ENCODE data around the gene NUAK1.

The NUAK1 gene

DNA sequence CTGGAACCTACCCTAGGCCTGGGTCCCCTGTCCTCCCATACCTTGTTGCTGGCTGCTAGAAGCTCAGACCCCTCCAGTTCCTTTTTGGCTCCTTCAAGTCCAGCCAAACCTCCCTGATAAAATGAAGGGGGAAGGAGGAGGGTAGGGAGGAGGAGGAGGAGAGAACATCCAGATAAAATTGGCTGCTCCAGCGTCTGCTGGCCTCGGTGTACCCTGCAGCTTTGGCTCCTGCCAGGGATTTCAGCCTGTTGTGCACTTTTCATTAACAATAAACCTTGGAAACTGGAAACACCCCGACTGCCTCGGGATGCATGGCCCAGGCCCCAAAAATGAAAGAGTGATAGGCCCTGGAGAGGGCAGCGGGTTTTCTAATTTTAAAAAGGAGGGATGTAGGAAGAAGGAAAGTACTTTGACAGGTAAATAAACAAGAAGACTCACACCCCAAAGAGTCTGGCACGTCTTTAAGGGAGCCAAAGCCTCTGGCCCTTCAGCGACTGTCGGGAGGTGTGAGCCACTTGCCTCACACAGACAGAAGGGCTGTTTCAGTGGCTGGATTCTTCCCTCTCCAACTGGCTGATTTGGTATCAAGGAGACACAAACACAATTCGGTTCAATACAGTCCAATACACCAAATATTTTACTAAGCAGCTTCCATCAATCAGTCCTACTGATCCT, 49.8 kb downstream of the NUAK1 start:
- no peak for TF ChIP-seq CTCF (IDR thresholded peaks at IDR 0.05; ENCODE audit: insufficient read depth, missing control alignments)
- no peak for DNase-seq (ENCODE audit: insufficient read length, low spot score)
- no peak for FAIRE-seq

DNA sequence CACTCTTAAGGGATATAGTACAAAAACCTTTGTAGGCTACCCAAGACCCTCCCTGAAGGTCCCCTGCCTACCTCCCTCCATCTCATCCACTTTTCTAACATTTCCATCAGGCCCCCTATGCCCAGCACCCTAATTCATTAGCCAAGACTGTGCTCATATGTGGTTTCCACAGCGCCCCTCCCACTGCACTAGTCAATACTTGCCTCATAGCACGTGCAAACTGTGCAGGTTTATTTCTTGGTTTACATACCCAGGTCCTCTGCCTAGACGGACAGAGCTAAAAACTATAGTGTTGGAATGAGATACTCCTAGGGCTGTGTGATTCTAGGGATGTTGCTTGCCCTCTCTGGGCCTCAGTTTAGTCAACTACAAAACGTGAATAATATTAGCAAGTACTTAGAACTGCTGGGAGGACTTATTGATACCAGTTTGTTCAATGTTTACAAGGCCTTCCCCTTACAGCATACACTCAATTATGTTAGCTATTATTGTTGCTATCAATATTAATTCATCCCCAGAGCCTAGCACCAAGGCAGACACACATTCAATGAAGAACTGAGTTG, 50.4 kb downstream of the NUAK1 start:
- FAIRE-seq (no peak), DNase-seq (ENCODE audit: insufficient read length, low spot score) (no peak)
- no peak for TF ChIP-seq CTCF (IDR thresholded peaks at IDR 0.05; ENCODE audit: insufficient read depth, missing control alignments)

- no peak for TF ChIP-seq CTCF (IDR thresholded peaks at IDR 0.05; ENCODE audit: insufficient read depth, missing control alignments)
- DNase-seq (ENCODE audit: insufficient read length, low spot score), result no peak
- no peak for FAIRE-seq
Observed at GRCh38 chr12:106086696-106087095, 52.1 kb downstream of the NUAK1 start.

DNA sequence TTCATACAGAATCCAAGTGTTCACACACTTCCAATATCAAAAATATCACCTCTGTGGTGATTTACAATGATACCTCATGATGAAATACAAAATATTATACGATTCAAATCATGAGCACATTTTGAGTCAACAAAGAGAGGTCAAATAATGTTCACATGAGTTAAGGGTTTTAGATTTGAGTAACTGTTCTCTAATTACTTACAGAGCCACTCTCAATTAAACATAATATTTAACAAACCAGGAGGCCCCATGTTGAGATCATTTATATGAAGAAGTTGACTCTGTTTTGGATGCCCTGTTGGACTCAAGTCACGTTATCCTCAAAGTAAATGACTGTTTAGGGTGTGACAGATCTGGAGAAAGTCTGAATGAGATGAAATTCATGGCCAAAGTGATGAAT, 53.5 kb downstream of the NUAK1 start:
- DNase-seq (ENCODE audit: insufficient read length, low spot score) (no peak), FAIRE-seq (no peak)
- no peak for TF ChIP-seq CTCF (IDR thresholded peaks at IDR 0.05; ENCODE audit: insufficient read depth, missing control alignments)

GRCh38 chr12:106084759-106085158, 54.0 kb downstream of the NUAK1 start:
- no peak for DNase-seq (ENCODE audit: insufficient read length, low spot score)
- no peak for TF ChIP-seq CTCF (IDR thresholded peaks at IDR 0.05; ENCODE audit: insufficient read depth, missing control alignments)

GRCh38 chr12:106084014-106084671, 54.6 kb downstream of the NUAK1 start:
- no peak for DNase-seq (ENCODE audit: insufficient read length, low spot score)

More at GRCh38 chr12:106084759-106085158, 54.0 kb downstream of the NUAK1 start:
- FAIRE-seq, result no peak

More at GRCh38 chr12:106084014-106084671, 54.6 kb downstream of the NUAK1 start:
- TF ChIP-seq CTCF (IDR thresholded peaks at IDR 0.05; ENCODE audit: insufficient read depth, missing control alignments), result no peak
- FAIRE-seq, result no peak
